ENCODE measurements around the gene NPPA. TPM values are rescaled to one million over a fixed set of nuclear protein-coding genes. Genes with fewer than 3 reads are reported as not detected.

NPPA gene
- total and polyA plus RNA-seq, 9 of the 15 experiments (the other 6 are each of a cell fraction or from before 2014, with no cell fraction given): not detected

- TF ChIP-seq, protein P1, sequence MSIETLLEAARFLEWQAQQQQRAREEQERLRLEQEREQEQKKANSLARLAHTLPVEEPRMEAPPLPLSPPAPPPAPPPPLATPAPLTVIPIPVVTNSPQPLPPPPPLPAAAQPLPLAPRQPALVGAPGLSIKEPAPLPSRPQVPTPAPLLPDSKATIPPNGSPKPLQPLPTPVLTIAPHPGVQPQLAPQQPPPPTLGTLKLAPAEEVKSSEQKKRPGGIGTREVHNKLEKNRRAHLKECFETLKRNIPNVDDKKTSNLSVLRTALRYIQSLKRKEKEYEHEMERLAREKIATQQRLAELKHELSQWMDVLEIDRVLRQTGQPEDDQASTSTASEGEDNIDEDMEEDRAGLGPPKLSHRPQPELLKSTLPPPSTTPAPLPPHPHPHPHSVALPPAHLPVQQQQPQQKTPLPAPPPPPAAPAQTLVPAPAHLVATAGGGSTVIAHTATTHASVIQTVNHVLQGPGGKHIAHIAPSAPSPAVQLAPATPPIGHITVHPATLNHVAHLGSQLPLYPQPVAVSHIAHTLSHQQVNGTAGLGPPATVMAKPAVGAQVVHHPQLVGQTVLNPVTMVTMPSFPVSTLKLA (conservative IDR thresholded peaks at IDR 0.05): no peak
- no peak for TF ChIP-seq JUNB (CRISPR knock-in tag; conservative IDR thresholded peaks at IDR 0.05)
- no peak for TF ChIP-seq FOXM1 (IDR thresholded peaks at IDR 0.05; ENCODE audit: low read depth)
- TF ChIP-seq FOXM1 (CRISPR knock-in tag; IDR thresholded peaks at IDR 0.05; ENCODE audit: low read depth): peak; percentile 77; the same call in 1 of the 2 replicates
- TF ChIP-seq, protein P2, sequence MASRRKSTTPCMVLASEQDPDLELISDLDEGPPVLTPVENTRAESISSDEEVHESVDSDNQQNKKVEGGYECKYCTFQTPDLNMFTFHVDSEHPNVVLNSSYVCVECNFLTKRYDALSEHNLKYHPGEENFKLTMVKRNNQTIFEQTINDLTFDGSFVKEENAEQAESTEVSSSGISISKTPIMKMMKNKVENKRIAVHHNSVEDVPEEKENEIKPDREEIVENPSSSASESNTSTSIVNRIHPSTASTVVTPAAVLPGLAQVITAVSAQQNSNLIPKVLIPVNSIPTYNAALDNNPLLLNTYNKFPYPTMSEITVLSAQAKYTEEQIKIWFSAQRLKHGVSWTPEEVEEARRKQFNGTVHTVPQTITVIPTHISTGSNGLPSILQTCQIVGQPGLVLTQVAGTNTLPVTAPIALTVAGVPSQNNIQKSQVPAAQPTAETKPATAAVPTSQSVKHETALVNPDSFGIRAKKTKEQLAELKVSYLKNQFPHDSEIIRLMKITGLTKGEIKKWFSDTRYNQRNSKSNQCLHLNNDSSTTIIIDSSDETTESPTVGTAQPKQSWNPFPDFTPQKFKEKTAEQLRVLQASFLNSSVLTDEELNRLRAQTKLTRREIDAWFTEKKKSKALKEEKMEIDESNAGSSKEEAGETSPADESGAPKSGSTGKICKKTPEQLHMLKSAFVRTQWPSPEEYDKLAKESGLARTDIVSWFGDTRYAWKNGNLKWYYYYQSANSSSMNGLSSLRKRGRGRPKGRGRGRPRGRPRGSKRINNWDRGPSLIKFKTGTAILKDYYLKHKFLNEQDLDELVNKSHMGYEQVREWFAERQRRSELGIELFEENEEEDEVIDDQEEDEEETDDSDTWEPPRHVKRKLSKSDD (conservative IDR thresholded peaks at IDR 0.05; ENCODE audit: low read length): no peak
- TF ChIP-seq ILK (tag; IDR thresholded peaks at IDR 0.05; ENCODE audit: borderline replicate concordance, low read depth): no peak
- TF ChIP-seq ETS1 (conservative IDR thresholded peaks at IDR 0.05; ENCODE audit: control insufficient read depth, low read depth, low read length): no peak; the same call in 1 of the 2 replicates
- no peak; the same call in 1 of the 2 replicates for TF ChIP-seq SMARCA5 (IDR thresholded peaks at IDR 0.05)
- no peak for TF ChIP-seq COPS2 (conservative IDR thresholded peaks at IDR 0.05)
- TF ChIP-seq SMARCA4 (IDR thresholded peaks at IDR 0.05): no peak
- TF ChIP-seq ZNF395 (CRISPR knock-in tag; IDR thresholded peaks at IDR 0.05): no peak
- TF ChIP-seq NONO (IDR thresholded peaks at IDR 0.05; ENCODE audit: low read depth in 2 of 2, low read length in 1 of 2): no peak
- no peak for TF ChIP-seq DLX4 (CRISPR knock-in tag; IDR thresholded peaks at IDR 0.05)
- no peak; the same call in none of the 2 replicates for TF ChIP-seq SMAD4 (CRISPR knock-in tag; conservative IDR thresholded peaks at IDR 0.05)
- no peak for TF ChIP-seq POLR3A (IDR thresholded peaks at IDR 0.05; ENCODE audit: borderline replicate concordance, extremely low read depth, insufficient read depth, insufficient read length)
These were observed 44.4 kb downstream of the NPPA start (continued) for GRCh38 chr1:11802973-11803885.

Data from K562 (cell line).